NCI-H69 (cell line): ENCODE results near the gene NFATC4.
"Not testable (repeated sequence)": the region's sequence is repeated elsewhere in the genome, so short reads cannot be mapped to it uniquely, and the experiment has no call there.

ENCODE experiments used
- DNase-seq: peaks from one replicate; lab custom pipeline; 2025; lab: John Stamatoyannopoulos, UW

Gene NFATC4

GRCh38 chr14:24368212-24368561 lies 203 bp downstream of the NFATC4 start:
- DNase-seq = peak; percentile 72

- DNase-seq = peak; percentile 90
These were observed 723 bp downstream of the NFATC4 start for GRCh38 chr14:24368562-24369252.

GRCh38 chr14:24369463-24369862 lies 1.5 kb downstream of the NFATC4 start:
- no peak for DNase-seq

GRCh38 chr14:24369907-24370687 lies 2.1 kb downstream of the NFATC4 start:
- DNase-seq = no peak

- DNase-seq = no peak
These were observed 2.8 kb downstream of the NFATC4 start for GRCh38 chr14:24370748-24371147.

GRCh38 chr14:24371605-24372004 lies 3.6 kb downstream of the NFATC4 start:
- DNase-seq = not testable (repeated sequence)

GRCh38 chr14:24372701-24373416 lies 4.9 kb downstream of the NFATC4 start:
- DNase-seq = peak; percentile 81

- no peak for DNase-seq
These were observed 8.6 kb downstream of the NFATC4 start for GRCh38 chr14:24376448-24377070.

GRCh38 chr14:24377126-24377525 lies 9.1 kb downstream of the NFATC4 start:
- no peak for DNase-seq

GRCh38 chr14:24377657-24378056 lies 9.7 kb downstream of the NFATC4 start:
- peak; percentile 51 for DNase-seq

GRCh38 chr14:24378327-24378726 lies 10.3 kb downstream of the NFATC4 start:
- DNase-seq = no peak

- peak; percentile 69 for DNase-seq
These were observed 11.3 kb downstream of the NFATC4 start for GRCh38 chr14:24378981-24379906.

GRCh38 chr14:24379907-24380730 lies 12.1 kb downstream of the NFATC4 start:
- no peak for DNase-seq

- no peak for DNase-seq
These were observed 13.5 kb downstream of the NFATC4 start for GRCh38 chr14:24381363-24382063.

- DNase-seq = no peak
These were observed 14.0 kb downstream of the NFATC4 start for GRCh38 chr14:24382064-24382371.

GRCh38 chr14:24384169-24384568 lies 16.2 kb downstream of the NFATC4 start:
- DNase-seq = no peak

GRCh38 chr14:24385524-24385923 lies 17.5 kb downstream of the NFATC4 start:
- no peak for DNase-seq

- no peak for DNase-seq
These were observed 19.0 kb downstream of the NFATC4 start for GRCh38 chr14:24387009-24387345.

- not testable (repeated sequence) for DNase-seq
These were observed 19.6 kb downstream of the NFATC4 start for GRCh38 chr14:24387579-24387978.
